GM12801 (cell line): ENCODE results near the gene TEPSIN.

Experiments
- TF ChIP-seq, protein P1 (sequence below): IDR thresholded peaks from one replicate; pipeline ENCODE4 v1.5.1; 2011; ENCODE audit warnings: control low read depth; ENCODE audit not compliant: insufficient read length; ENCODE audit errors: extremely low read depth

Gene TEPSIN

DNA sequence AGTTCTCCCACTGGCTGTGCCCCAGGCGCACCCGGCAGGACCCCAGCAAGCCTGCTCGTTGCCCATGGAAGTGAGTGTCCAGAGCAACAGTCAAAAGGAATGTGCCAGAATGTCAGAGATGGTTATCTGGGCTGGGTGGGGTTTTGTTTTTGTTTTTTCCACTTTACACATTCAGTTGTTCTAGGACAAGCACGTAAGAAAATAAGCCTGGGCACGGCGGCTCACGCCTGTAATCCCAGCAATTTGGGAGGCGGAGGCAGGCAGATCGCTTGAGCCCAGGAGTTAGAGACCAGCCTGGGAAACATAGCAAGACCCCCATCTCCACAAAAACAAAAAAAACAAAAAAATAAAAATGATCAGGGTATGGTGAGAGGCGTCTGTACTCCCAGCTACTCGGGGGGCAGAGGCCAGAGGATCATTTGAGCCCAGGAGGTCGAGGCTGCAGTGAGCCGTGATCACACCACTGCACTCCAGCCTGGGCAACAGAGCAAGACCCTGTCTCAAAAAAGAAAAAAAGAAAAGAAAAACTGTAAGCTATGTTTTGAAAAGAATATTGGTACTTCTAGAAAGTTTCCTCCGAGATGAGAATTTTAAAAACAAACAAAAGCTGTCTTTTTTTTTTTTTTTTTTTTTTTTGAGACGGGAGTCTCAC, 8.6 kb upstream of the TEPSIN start:
- TF ChIP-seq, protein P1, sequence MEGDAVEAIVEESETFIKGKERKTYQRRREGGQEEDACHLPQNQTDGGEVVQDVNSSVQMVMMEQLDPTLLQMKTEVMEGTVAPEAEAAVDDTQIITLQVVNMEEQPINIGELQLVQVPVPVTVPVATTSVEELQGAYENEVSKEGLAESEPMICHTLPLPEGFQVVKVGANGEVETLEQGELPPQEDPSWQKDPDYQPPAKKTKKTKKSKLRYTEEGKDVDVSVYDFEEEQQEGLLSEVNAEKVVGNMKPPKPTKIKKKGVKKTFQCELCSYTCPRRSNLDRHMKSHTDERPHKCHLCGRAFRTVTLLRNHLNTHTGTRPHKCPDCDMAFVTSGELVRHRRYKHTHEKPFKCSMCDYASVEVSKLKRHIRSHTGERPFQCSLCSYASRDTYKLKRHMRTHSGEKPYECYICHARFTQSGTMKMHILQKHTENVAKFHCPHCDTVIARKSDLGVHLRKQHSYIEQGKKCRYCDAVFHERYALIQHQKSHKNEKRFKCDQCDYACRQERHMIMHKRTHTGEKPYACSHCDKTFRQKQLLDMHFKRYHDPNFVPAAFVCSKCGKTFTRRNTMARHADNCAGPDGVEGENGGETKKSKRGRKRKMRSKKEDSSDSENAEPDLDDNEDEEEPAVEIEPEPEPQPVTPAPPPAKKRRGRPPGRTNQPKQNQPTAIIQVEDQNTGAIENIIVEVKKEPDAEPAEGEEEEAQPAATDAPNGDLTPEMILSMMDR: no peak

DNA sequence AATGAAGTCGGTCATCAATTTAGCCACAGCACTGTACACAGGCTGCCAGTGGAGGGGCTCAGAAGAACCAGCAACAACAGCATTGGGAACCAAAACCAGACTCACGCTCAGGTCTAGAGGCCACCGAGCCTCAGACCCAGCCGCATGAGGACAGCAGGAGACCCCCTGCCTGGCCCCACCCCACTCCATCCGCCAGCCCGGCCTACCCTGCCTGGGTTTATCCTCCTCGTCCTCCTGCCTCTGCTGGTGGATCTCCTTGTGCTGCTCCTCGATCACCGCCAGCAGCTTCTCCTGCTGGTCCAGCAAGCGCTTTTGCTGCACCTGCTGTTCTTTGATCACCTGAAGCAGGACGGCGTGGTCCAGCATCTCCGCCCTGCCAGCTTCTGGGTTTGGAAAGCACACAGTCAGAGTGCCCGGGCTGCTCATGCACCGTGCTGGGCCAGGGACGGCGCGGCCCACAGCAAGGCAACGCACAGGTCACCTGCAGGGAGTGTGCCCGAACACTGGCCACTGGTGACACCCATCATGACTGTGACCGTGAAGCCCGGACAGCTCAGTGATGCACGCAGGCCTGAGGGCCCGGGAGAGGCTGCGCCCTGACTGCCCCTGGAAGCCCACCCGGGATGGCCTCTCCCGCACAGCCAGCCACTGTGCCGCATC, 8.0 kb upstream of the TEPSIN start:
- TF ChIP-seq, protein P1: no peak

- TF ChIP-seq, protein P1: no peak
Observed at GRCh38 chr17:81246343-81246670, 7.5 kb upstream of the TEPSIN start.

DNA sequence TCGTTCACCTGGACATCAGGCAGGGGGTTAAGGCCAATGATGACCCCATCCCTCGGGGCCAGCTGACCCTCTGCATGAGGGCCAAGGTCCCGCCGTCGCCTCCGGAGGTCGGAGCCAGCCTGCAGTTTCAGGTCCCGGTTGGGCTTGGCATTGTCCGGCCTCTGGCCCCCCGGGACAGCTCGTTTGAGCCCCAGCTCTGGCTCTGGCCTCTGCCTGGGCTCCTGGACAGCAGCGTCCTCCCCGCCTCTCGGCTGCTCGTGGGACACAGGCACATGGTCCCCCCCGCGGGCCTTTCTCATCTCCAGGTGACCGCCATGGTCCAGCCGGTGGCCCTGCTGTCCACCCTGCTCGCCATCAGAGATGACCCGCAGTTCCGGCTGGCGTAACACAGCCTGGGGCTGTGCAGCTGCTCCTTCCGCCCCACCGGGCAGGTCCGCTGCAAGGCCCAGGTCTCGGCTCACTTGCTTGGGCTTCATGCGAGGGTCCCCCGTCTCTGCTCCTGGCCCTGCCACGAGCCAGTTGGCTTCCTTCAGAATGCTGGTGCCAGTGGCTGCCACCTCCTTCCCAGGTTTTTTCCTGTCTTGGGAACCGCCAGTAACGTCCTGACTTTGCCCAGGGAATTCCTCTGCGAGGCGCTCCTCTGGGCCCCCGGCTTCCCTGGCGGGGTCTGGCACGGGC, 6.9 kb upstream of the TEPSIN start:
- TF ChIP-seq, protein P1: no peak

DNA sequence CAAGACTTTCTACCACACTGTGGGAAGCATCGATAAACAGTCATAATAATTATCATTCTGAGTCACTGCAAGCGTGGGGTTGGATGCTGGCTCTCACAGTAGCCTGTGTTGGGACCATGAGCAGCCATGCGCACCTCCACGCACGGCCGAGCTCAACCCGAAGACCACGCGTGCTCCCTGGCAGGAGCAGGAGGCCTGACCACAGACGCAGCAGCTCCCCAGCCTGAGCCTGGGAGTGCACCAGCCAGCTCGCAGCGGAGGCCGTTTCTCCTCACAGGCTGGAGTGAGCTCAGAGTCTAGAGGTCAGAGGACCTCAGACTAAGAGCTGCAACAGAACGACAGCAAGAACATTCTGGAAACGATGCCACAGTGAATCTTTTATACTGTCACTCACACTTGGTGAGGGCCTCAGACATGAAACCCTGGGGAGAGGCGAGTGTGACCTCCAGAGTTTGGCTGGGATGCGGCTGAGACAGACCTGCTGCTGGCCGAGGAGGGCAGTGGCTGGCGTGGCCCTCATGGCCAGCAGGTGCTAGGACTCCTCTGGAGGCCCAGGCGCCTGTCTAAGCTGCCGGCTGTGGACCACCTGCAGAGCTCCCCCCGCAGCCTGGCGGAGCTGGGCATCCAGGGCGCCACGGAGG, 6.3 kb upstream of the TEPSIN start:
- TF ChIP-seq, protein P1: no peak

GRCh38 chr17:81244358-81245023, 5.6 kb upstream of the TEPSIN start:
- TF ChIP-seq, protein P1: no peak

GRCh38 chr17:81243333-81243664, 4.4 kb upstream of the TEPSIN start:
- TF ChIP-seq, protein P1: no peak
